Measurements from ENCODE around the gene CXorf65.

Gene CXorf65

DNA sequence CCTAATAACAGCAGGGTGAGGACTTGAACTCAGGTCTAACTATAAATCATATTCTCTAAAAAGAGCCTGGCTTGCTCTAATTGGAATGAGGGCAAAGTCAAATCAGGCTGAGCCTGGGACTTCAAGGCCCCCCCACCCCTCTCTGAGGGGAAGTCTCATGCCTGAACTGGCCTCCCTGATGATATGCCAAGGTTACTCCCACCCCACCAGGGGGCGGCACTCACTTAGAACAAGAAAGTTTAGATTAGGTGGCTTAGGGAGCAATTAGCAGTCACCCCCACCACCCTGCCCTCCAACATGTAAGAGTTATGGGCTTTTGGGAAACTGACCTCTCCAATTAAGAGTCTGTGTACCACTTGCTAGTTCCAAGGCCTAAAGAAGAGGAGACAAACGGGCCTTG, 8.2 kb downstream of the CXorf65 start:
- no peak overlapping the region for H4K5ac ChIP-seq (ENCODE audit: low read length)
- WGBS (ENCODE audit: extremely low coverage, insufficient coverage, low lambda C conversion rate): no CpG with 5 or more reads among the region's 2 CpGs
- H3K27me3 ChIP-seq (ENCODE audit: insufficient read depth, low read length, poor library complexity): no peaks in the 10 kb centered on the region

GRCh38 chrX:71096760-71097032, 9.8 kb downstream of the CXorf65 start:
- Histone ChIP-seq H3K27ac (ENCODE audit: low read depth, low read length) (no peak overlapping the region), H3K4me1 (ENCODE audit: control insufficient read depth, low read depth, low read length) (peaks cover 5% of the 10 kb centered on the region), H2BK15ac (replicated peaks; ENCODE audit: low read depth) (no peak overlapping the region), H3K56ac (ENCODE audit: low read length) (peak overlapping the region; percentile 79), H3K18ac (ENCODE audit: low read length) (no peak overlapping the region), H4K5ac (ENCODE audit: low read length) (no peak overlapping the region), H3K23ac (ENCODE audit: low read length) (no peak overlapping the region), H3K4me3 (ENCODE audit: low read length) (peak overlapping the region; percentile 73), H3K4me2 (ENCODE audit: low read length) (peak overlapping the region; percentile 80), H4K8ac (ENCODE audit: low read depth, low read length) (no peak overlapping the region), H2BK120ac (ENCODE audit: low read depth, low read length) (no peak overlapping the region), H2AK5ac (ENCODE audit: low read length) (no peak overlapping the region), H3K79me2 (ENCODE audit: control insufficient read depth, insufficient read depth, low read length) (no peaks in the 10 kb centered on the region), H3K4ac (ENCODE audit: low read depth, low read length) (no peak overlapping the region), H2BK5ac (ENCODE audit: low read length) (no peak overlapping the region), H3K27me3 (ENCODE audit: insufficient read depth, low read length, poor library complexity) (no peaks in the 10 kb centered on the region), H3K9ac (ENCODE audit: low read length) (peak overlapping the region; percentile 67), H3K36me3 (ENCODE audit: control insufficient read depth, insufficient read depth, low read length) (no peaks in the 10 kb centered on the region), H3K79me1 (ENCODE audit: low read length) (no peaks in the 10 kb centered on the region)
- WGBS (ENCODE audit: extremely low coverage, insufficient coverage, low lambda C conversion rate): no CpG with 5 or more reads among the region's 9 CpGs
- DNase-seq: no peak

More for the DNA sequence above, 8.2 kb downstream of the CXorf65 start:
- Histone ChIP-seq H2BK5ac (ENCODE audit: low read length) (no peak overlapping the region), H3K27ac (ENCODE audit: low read depth, low read length) (no peak overlapping the region), H2BK120ac (ENCODE audit: low read depth, low read length) (no peak overlapping the region), H3K4me1 (ENCODE audit: control insufficient read depth, low read depth, low read length) (peaks cover 9% of the 10 kb centered on the region), H3K4ac (ENCODE audit: low read depth, low read length) (peak overlapping the region; percentile 3), H4K8ac (ENCODE audit: low read depth, low read length) (no peak overlapping the region), H3K56ac (ENCODE audit: low read length) (no peak overlapping the region), H3K9ac (ENCODE audit: low read length) (no peak overlapping the region), H2AK5ac (ENCODE audit: low read length) (no peak overlapping the region), H3K79me2 (ENCODE audit: control insufficient read depth, insufficient read depth, low read length) (no peaks in the 10 kb centered on the region), H2BK15ac (replicated peaks; ENCODE audit: low read depth) (no peak overlapping the region), H3K36me3 (ENCODE audit: control insufficient read depth, insufficient read depth, low read length) (no peaks in the 10 kb centered on the region), H3K79me1 (ENCODE audit: low read length) (no peaks in the 10 kb centered on the region), H3K4me3 (ENCODE audit: low read length) (no peak overlapping the region), H3K23ac (ENCODE audit: low read length) (no peak overlapping the region), H3K4me2 (ENCODE audit: low read length) (no peak overlapping the region), H3K18ac (ENCODE audit: low read length) (no peak overlapping the region)
- DNase-seq: peak; percentile 56

GRCh38 chrX:71095981-71096759, 10.4 kb downstream of the CXorf65 start:
- no peaks in the 10 kb centered on the region for H3K79me2 ChIP-seq (ENCODE audit: control insufficient read depth, insufficient read depth, low read length)
- peak overlapping the region; percentile 67 for H3K9ac ChIP-seq (ENCODE audit: low read length)
- H4K8ac ChIP-seq (ENCODE audit: low read depth, low read length): no peak overlapping the region
- H3K18ac ChIP-seq (ENCODE audit: low read length): peak overlapping the region; percentile 79
- peak overlapping the region; percentile 80 for H3K4me2 ChIP-seq (ENCODE audit: low read length)
- H3K27ac ChIP-seq (ENCODE audit: low read depth, low read length): no peak overlapping the region
- H3K4me1 ChIP-seq (ENCODE audit: control insufficient read depth, low read depth, low read length): peaks cover 2% of the 10 kb centered on the region
- peak overlapping the region; percentile 73 for H3K4me3 ChIP-seq (ENCODE audit: low read length)
- DNase-seq: peak; percentile 75
- H2BK5ac ChIP-seq (ENCODE audit: low read length): no peak overlapping the region
- peak overlapping the region; percentile 79 for H3K56ac ChIP-seq (ENCODE audit: low read length)
- no peaks in the 10 kb centered on the region for H3K27me3 ChIP-seq (ENCODE audit: insufficient read depth, low read length, poor library complexity)
- H3K36me3 ChIP-seq (ENCODE audit: control insufficient read depth, insufficient read depth, low read length): no peaks in the 10 kb centered on the region
- no peak overlapping the region for H2AK5ac ChIP-seq (ENCODE audit: low read length)
- peak overlapping the region; percentile 70 for H3K4ac ChIP-seq (ENCODE audit: low read depth, low read length)
- WGBS (ENCODE audit: extremely low coverage, insufficient coverage, low lambda C conversion rate): no CpG with 5 or more reads among the region's 46 CpGs
- H4K5ac ChIP-seq (ENCODE audit: low read length): no peak overlapping the region
- H3K23ac ChIP-seq (ENCODE audit: low read length): no peak overlapping the region
- no peak overlapping the region for H2BK15ac ChIP-seq (replicated peaks; ENCODE audit: low read depth)
- no peaks in the 10 kb centered on the region for H3K79me1 ChIP-seq (ENCODE audit: low read length)
- H2BK120ac ChIP-seq (ENCODE audit: low read depth, low read length): no peak overlapping the region

DNA sequence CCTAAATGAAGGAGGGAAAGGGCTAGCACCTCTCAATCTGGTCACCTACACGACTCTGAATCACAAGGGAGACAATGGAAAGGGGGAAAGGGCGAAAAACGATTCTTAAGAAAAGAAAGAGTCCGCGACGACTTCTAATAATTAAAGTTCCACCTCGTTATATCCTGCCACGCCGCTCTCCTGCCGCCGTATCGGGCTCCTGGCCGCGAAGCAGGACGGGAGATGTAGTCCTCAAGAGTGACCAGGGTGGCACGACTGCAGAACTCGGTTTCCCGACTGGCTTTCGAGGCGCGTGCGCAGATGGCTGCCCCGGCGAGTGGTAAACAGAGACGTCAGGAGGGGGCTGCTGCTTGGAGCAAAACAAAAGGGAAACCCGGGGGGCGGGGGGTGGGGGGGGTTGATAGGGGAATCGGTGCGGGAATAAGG, 11.0 kb downstream of the CXorf65 start, which contains the start of gene FOXO4:
Gene FOXO4, plus strand, starts transcription at position 297 of the 426 bp plus-strand sequence. CDS start 678 bp downstream, outside the sequence.
- H3K23ac ChIP-seq (ENCODE audit: low read length): no peak within 1 kb of the TSS
- peak within 1 kb of the TSS; percentile 79 for H3K18ac ChIP-seq (ENCODE audit: low read length)
- peak within 1 kb of the TSS; percentile 79 for H3K56ac ChIP-seq (ENCODE audit: low read length)
- H2BK15ac ChIP-seq (replicated peaks; ENCODE audit: low read depth): no peak within 1 kb of the TSS
- no peaks in the 10 kb centered on the region for H3K79me2 ChIP-seq (ENCODE audit: control insufficient read depth, insufficient read depth, low read length)
- H3K9ac ChIP-seq (ENCODE audit: low read length): peak within 1 kb of the TSS; percentile 72
- H3K27ac ChIP-seq (ENCODE audit: low read depth, low read length): no peak within 1 kb of the TSS
- H3K36me3 ChIP-seq (ENCODE audit: control insufficient read depth, insufficient read depth, low read length): no peaks in the 10 kb centered on the region
- H2BK120ac ChIP-seq (ENCODE audit: low read depth, low read length): no peak within 1 kb of the TSS
- H3K27me3 ChIP-seq (ENCODE audit: insufficient read depth, low read length, poor library complexity): no peaks in the 10 kb centered on the region
- peaks cover 2% of the 10 kb centered on the region for H3K4me1 ChIP-seq (ENCODE audit: control insufficient read depth, low read depth, low read length)
- H3K4me2 ChIP-seq (ENCODE audit: low read length): peak within 1 kb of the TSS; percentile 80
- H3K4ac ChIP-seq (ENCODE audit: low read depth, low read length): peak within 1 kb of the TSS; percentile 70
- H4K8ac ChIP-seq (ENCODE audit: low read depth, low read length): no peak within 1 kb of the TSS
- DNase-seq: peak; percentile 94
- H4K5ac ChIP-seq (ENCODE audit: low read length): no peak within 1 kb of the TSS
- H3K79me1 ChIP-seq (ENCODE audit: low read length): no peaks in the 10 kb centered on the region
- H2AK5ac ChIP-seq (ENCODE audit: low read length): no peak within 1 kb of the TSS
- peak within 1 kb of the TSS; percentile 73 for H3K4me3 ChIP-seq (ENCODE audit: low read length)
- WGBS (ENCODE audit: extremely low coverage, insufficient coverage, low lambda C conversion rate): no CpG with 5 or more reads among the region's 29 CpGs
- H2BK5ac ChIP-seq (ENCODE audit: low read length): no peak within 1 kb of the TSS

GRCh38 chrX:71095033-71095432, 11.5 kb downstream of the CXorf65 start:
- no peak overlapping the region for H3K4ac ChIP-seq (ENCODE audit: low read depth, low read length)
- DNase-seq: no peak
- peaks cover 2% of the 10 kb centered on the region for H3K4me1 ChIP-seq (ENCODE audit: control insufficient read depth, low read depth, low read length)
- H3K18ac ChIP-seq (ENCODE audit: low read length): no peak overlapping the region
- H3K79me1 ChIP-seq (ENCODE audit: low read length): no peaks in the 10 kb centered on the region
- no peaks in the 10 kb centered on the region for H3K36me3 ChIP-seq (ENCODE audit: control insufficient read depth, insufficient read depth, low read length)
- peak overlapping the region; percentile 6 for H3K4me2 ChIP-seq (ENCODE audit: low read length)
- H3K79me2 ChIP-seq (ENCODE audit: control insufficient read depth, insufficient read depth, low read length): no peaks in the 10 kb centered on the region
- no peak overlapping the region for H2BK15ac ChIP-seq (replicated peaks; ENCODE audit: low read depth)
- H2BK5ac ChIP-seq (ENCODE audit: low read length): no peak overlapping the region
- no peak overlapping the region for H2BK120ac ChIP-seq (ENCODE audit: low read depth, low read length)
- no peak overlapping the region for H3K23ac ChIP-seq (ENCODE audit: low read length)
- WGBS (ENCODE audit: extremely low coverage, insufficient coverage, low lambda C conversion rate): no CpG with 5 or more reads among the region's 6 CpGs
- no peak overlapping the region for H4K8ac ChIP-seq (ENCODE audit: low read depth, low read length)
- H3K27ac ChIP-seq (ENCODE audit: low read depth, low read length): no peak overlapping the region
- H2AK5ac ChIP-seq (ENCODE audit: low read length): no peak overlapping the region
- peak overlapping the region; percentile 47 for H3K4me3 ChIP-seq (ENCODE audit: low read length)
- H3K9ac ChIP-seq (ENCODE audit: low read length): peak overlapping the region; percentile 72
- H4K5ac ChIP-seq (ENCODE audit: low read length): no peak overlapping the region
- H3K56ac ChIP-seq (ENCODE audit: low read length): peak overlapping the region; percentile 77
- no peaks in the 10 kb centered on the region for H3K27me3 ChIP-seq (ENCODE audit: insufficient read depth, low read length, poor library complexity)

- no peaks in the 10 kb centered on the region for H3K79me2 ChIP-seq (ENCODE audit: control insufficient read depth, insufficient read depth, low read length)
- no peak overlapping the region for H3K4me3 ChIP-seq (ENCODE audit: low read length)
- no peak for DNase-seq
- no peak overlapping the region for H3K27ac ChIP-seq (ENCODE audit: low read depth, low read length)
- no peak overlapping the region for H3K9ac ChIP-seq (ENCODE audit: low read length)
- no peak overlapping the region for H2BK120ac ChIP-seq (ENCODE audit: low read depth, low read length)
- H2BK15ac ChIP-seq (replicated peaks; ENCODE audit: low read depth): no peak overlapping the region
- H3K36me3 ChIP-seq (ENCODE audit: control insufficient read depth, insufficient read depth, low read length): no peaks in the 10 kb centered on the region
- no peak overlapping the region for H3K4me2 ChIP-seq (ENCODE audit: low read length)
- H2BK5ac ChIP-seq (ENCODE audit: low read length): no peak overlapping the region
- WGBS (ENCODE audit: extremely low coverage, insufficient coverage, low lambda C conversion rate): no CpG with 5 or more reads among the region's 5 CpGs
- H3K79me1 ChIP-seq (ENCODE audit: low read length): no peaks in the 10 kb centered on the region
- no peak overlapping the region for H3K56ac ChIP-seq (ENCODE audit: low read length)
- H4K5ac ChIP-seq (ENCODE audit: low read length): no peak overlapping the region
- no peak overlapping the region for H4K8ac ChIP-seq (ENCODE audit: low read depth, low read length)
- no peak overlapping the region for H3K4ac ChIP-seq (ENCODE audit: low read depth, low read length)
- H2AK5ac ChIP-seq (ENCODE audit: low read length): no peak overlapping the region
- no peak overlapping the region for H3K18ac ChIP-seq (ENCODE audit: low read length)
- H3K4me1 ChIP-seq (ENCODE audit: control insufficient read depth, low read depth, low read length): no peaks in the 10 kb centered on the region
- no peak overlapping the region for H3K23ac ChIP-seq (ENCODE audit: low read length)
- no peaks in the 10 kb centered on the region for H3K27me3 ChIP-seq (ENCODE audit: insufficient read depth, low read length, poor library complexity)
These were observed 15.3 kb downstream of the CXorf65 start for GRCh38 chrX:71091263-71091662.
